ENCODE measurements around the gene FCHO2. TPM values are rescaled to one million over a fixed set of nuclear protein-coding genes. Genes with fewer than 3 reads are reported as not detected.
"Not testable (repeated sequence)": the region's sequence is repeated elsewhere in the genome, so short reads cannot be mapped to it uniquely, and the experiment has no call there.

FCHO2 gene
- total and polyA plus RNA-seq, 4 donors: 13.1 to 57.5 (median 31.2) TPM

- not testable (repeated sequence) for H3K4me3 ChIP-seq (ENCODE audit: low read length in 2 of 2); DNase-seq; H3K9me3 ChIP-seq (ENCODE audit: control insufficient read depth, low read length); H3K4me1 ChIP-seq (ENCODE audit: control insufficient read depth in 1 of 2, insufficient read depth in 2 of 2, low read length in 2 of 2); ATAC-seq (ENCODE audit: low FRiP score); H3K36me3 ChIP-seq (ENCODE audit: control insufficient read depth in 1 of 2, insufficient read depth in 2 of 2, low read length in 1 of 2); H3K27me3 ChIP-seq (ENCODE audit: control insufficient read depth in 1 of 2, insufficient read depth in 2 of 2, low read length in 1 of 2); H3K27ac ChIP-seq (ENCODE audit: low read depth in 1 of 2, low read length in 2 of 2)
- 98% methylated on average over 9 of the region's 9 CpGs for WGBS, 2 donors
- intact Hi-C loops (cut with DNase I): loop anchor here in 1 of 2 donors (10.0 kb wide), 1 partner anchor 57 kb away; the partner anchor contains the start of gene FCHO2
Measured at GRCh38 chr5:73011612-73012011, 55.8 kb downstream of the FCHO2 start.

DNA sequence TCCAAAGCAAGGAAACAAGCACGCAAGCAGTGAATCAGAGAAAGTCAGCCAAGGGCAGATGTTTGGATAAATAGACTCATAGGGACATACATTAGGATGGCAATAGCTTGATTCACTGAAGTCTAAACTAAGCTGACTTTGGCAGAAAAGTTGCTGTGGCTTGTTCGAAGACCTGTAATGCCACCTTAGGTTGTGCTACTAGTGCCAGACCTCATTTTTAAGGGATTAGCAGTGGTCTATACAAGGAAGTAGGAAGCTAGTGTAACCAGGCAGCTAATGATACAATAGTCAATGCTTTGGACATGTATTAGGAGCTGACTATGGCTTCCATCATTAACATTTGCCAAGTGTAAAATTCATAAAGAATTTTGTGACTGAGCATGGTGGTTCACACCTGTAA, 63.1 kb downstream of the FCHO2 start:
- 96 to 99% methylated on average over 2 of the region's 2 CpGs for WGBS, 2 donors
- Histone ChIP-seq H3K27me3 (ENCODE audit: control insufficient read depth in 1 of 2, insufficient read depth in 2 of 2, low read length in 1 of 2) (no peaks in the 10 kb centered on the region), H3K4me3 (ENCODE audit: low read length in 2 of 2) (no peak overlapping the region), H3K4me1 (ENCODE audit: control insufficient read depth in 1 of 2, insufficient read depth in 2 of 2, low read length in 2 of 2) (peaks cover 0 to 4% of the 10 kb centered on the region in 2 donors), H3K9me3 (ENCODE audit: control insufficient read depth, low read length) (no peaks in the 10 kb centered on the region), H3K36me3 (ENCODE audit: control insufficient read depth in 1 of 2, insufficient read depth in 2 of 2, low read length in 1 of 2) (peaks cover 0 to 4% of the 10 kb centered on the region in 2 donors), H3K27ac (ENCODE audit: low read depth in 1 of 2, low read length in 2 of 2) (no peak overlapping the region)
- ATAC-seq (ENCODE audit: low FRiP score) (no peak), DNase-seq (no peak)
- intact Hi-C loops (cut with DNase I): loop anchor here in 1 of 2 donors (10.0 kb wide), 1 partner anchor 64 kb away; the partner anchor contains the start of gene FCHO2

DNA sequence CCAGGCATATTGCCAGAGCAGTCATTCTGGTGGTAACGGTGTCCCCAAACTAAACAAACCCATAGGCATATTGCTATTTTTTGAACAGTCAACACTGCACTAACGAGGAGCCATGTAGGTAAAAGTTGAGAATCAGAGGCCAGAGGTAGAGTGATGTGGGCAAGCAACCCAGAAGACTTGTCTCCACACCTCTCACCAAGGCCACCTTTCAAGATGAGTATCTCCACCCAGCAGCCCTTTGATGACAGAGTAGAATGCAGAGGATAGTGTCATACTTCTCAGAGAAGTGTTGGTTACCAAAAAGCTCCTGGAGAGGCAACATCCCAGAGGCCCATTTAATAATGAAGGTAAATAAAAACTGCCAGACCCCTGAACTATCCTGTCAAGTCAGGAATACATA, 63.9 kb downstream of the FCHO2 start:
- Histone ChIP-seq H3K27ac (ENCODE audit: low read depth in 1 of 2, low read length in 2 of 2) (no peak overlapping the region), H3K4me1 (ENCODE audit: control insufficient read depth in 1 of 2, insufficient read depth in 2 of 2, low read length in 2 of 2) (peaks cover 0 to 4% of the 10 kb centered on the region in 2 donors), H3K36me3 (ENCODE audit: control insufficient read depth in 1 of 2, insufficient read depth in 2 of 2, low read length in 1 of 2) (peaks cover 0 to 4% of the 10 kb centered on the region in 2 donors), H3K27me3 (ENCODE audit: control insufficient read depth in 1 of 2, insufficient read depth in 2 of 2, low read length in 1 of 2) (no peaks in the 10 kb centered on the region), H3K4me3 (ENCODE audit: low read length in 2 of 2) (no peak overlapping the region), H3K9me3 (ENCODE audit: control insufficient read depth, low read length) (no peaks in the 10 kb centered on the region)
- intact Hi-C loops (cut with DNase I): loop anchor here in 1 of 2 donors (10.0 kb wide), 1 partner anchor 65 kb away; the partner anchor contains the start of gene FCHO2
- no peak for DNase-seq
- 82 to 89% methylated on average over 2 of the region's 2 CpGs for WGBS, 2 donors
- no peak for ATAC-seq (ENCODE audit: low FRiP score)

DNA sequence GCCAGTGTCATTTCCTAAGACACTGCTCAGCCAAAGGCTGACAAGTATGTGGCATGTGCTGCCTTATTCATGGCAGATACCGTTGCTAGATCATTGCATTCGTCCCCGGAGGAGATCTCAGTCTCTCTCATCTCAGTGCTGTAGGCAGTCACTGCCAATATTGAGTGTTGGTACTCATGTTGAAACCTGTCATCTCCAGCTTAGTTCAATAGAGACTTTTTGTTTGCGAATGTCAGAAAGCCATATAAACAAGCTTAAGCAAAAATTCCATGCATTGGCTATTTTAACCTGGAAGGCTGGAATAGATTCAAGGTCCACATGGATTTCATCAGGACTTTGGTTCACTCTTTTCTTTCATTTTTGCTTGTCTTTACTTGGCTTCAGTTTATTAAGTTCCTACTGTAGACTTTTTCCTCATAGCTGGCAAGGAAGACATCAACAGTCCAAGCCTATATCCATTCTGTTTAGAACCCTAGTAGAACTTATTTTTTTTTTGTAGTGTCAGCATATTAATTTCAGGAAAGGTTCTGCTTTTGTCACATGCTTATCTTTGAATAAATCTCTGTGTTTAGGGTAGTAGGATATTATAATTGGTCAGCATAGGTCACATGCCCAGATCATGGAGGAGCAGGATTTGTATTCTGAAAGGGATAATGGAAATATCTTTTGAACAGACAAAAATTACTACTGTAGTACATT, 66.8 kb downstream of the FCHO2 start:
- WGBS, 2 donors: 17 to 19% methylated on average over 4 of the region's 4 CpGs
- peaks cover 0 to 4% of the 10 kb centered on the region in 2 donors for H3K36me3 ChIP-seq (ENCODE audit: control insufficient read depth in 1 of 2, insufficient read depth in 2 of 2, low read length in 1 of 2)
- H3K27ac ChIP-seq (ENCODE audit: low read depth in 1 of 2, low read length in 2 of 2): peak overlapping the region; percentile 14 to 84
- H3K27me3 ChIP-seq (ENCODE audit: control insufficient read depth in 1 of 2, insufficient read depth in 2 of 2, low read length in 1 of 2): no peaks in the 10 kb centered on the region
- ATAC-seq (ENCODE audit: low FRiP score) (no peak), DNase-seq (no peak)
- H3K4me1 ChIP-seq (ENCODE audit: control insufficient read depth in 1 of 2, insufficient read depth in 2 of 2, low read length in 2 of 2): peaks cover 0 to 4% of the 10 kb centered on the region in 2 donors
- H3K9me3 ChIP-seq (ENCODE audit: control insufficient read depth, low read length): no peaks in the 10 kb centered on the region
- intact Hi-C loops (cut with DNase I): no loop called here
- H3K4me3 ChIP-seq (ENCODE audit: low read length in 2 of 2): no peak overlapping the region

GRCh38 chr5:73024946-73025544, 69.2 kb downstream of the FCHO2 start:
- intact Hi-C loops (cut with DNase I); H3K27ac ChIP-seq (ENCODE audit: low read depth in 1 of 2, low read length in 2 of 2); H3K27me3 ChIP-seq (ENCODE audit: control insufficient read depth in 1 of 2, insufficient read depth in 2 of 2, low read length in 1 of 2); ATAC-seq (ENCODE audit: low FRiP score); H3K36me3 ChIP-seq (ENCODE audit: control insufficient read depth in 1 of 2, insufficient read depth in 2 of 2, low read length in 1 of 2); DNase-seq; H3K4me3 ChIP-seq (ENCODE audit: low read length in 2 of 2); H3K9me3 ChIP-seq (ENCODE audit: control insufficient read depth, low read length); H3K4me1 ChIP-seq (ENCODE audit: control insufficient read depth in 1 of 2, insufficient read depth in 2 of 2, low read length in 2 of 2): not testable (repeated sequence)
- 95 to 97% methylated on average over 9 of the region's 9 CpGs for WGBS, 2 donors

DNA sequence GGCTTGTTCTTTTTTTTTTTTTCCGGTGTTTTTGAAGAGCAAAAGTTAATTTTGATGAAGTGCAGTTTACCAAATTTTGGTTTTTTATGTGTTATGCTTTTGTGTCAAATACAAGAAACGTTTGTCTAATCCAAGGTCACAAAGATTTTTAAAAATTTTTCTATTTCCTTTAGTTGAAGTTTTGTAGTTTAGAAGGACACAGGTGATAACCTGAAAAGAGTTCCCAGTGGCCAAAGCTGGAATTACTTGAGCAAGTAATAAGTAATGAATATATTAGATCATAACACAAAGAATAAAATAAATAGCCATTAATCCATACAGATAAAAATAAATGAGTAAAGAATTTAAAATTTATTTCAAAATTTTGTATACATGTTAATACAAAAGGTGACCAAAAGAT, 71.5 kb downstream of the FCHO2 start:
- intact Hi-C loops (cut with DNase I): no loop called here
- ATAC-seq (ENCODE audit: low FRiP score) (no peak), DNase-seq (no peak)
- Histone ChIP-seq H3K36me3 (ENCODE audit: control insufficient read depth in 1 of 2, insufficient read depth in 2 of 2, low read length in 1 of 2) (no peaks in the 10 kb centered on the region), H3K9me3 (ENCODE audit: control insufficient read depth, low read length) (no peaks in the 10 kb centered on the region), H3K4me1 (ENCODE audit: control insufficient read depth in 1 of 2, insufficient read depth in 2 of 2, low read length in 2 of 2) (peaks cover 0 to under 1% of the 10 kb centered on the region in 2 donors), H3K27me3 (ENCODE audit: control insufficient read depth in 1 of 2, insufficient read depth in 2 of 2, low read length in 1 of 2) (no peaks in the 10 kb centered on the region), H3K27ac (ENCODE audit: low read depth in 1 of 2, low read length in 2 of 2) (no peak overlapping the region), H3K4me3 (ENCODE audit: low read length in 2 of 2) (no peak overlapping the region)
- 87 to 89% methylated on average over 2 of the region's 2 CpGs for WGBS, 2 donors

DNA sequence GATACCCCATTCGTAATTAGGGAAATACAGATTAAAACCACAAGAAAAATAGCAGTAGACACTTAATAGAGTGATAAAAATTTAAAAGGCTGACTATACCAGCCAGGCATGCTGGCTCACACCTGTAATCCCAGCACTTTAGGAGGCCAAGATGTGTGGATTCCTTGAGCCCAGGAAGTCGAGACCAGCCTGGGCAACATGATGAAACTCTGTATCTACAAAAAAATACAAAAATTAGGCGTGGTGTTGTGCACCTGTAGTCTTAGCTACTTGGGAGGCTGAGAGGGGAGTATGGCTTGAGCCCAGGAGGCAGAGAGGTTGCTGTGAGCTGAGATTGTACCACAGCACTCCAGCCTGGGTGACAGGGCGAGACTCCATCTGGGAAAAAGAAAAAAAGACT, 72.0 kb downstream of the FCHO2 start:
- H3K27ac ChIP-seq (ENCODE audit: low read depth in 1 of 2, low read length in 2 of 2): no peak overlapping the region
- no peaks in the 10 kb centered on the region for H3K27me3 ChIP-seq (ENCODE audit: control insufficient read depth in 1 of 2, insufficient read depth in 2 of 2, low read length in 1 of 2)
- H3K9me3 ChIP-seq (ENCODE audit: control insufficient read depth, low read length): no peaks in the 10 kb centered on the region
- intact Hi-C loops (cut with DNase I): no loop called here
- no peaks in the 10 kb centered on the region for H3K36me3 ChIP-seq (ENCODE audit: control insufficient read depth in 1 of 2, insufficient read depth in 2 of 2, low read length in 1 of 2)
- DNase-seq (no peak), ATAC-seq (ENCODE audit: low FRiP score) (no peak)
- 95% methylated on average over 4 of the region's 4 CpGs for WGBS, 2 donors
- H3K4me3 ChIP-seq (ENCODE audit: low read length in 2 of 2): no peak overlapping the region
- H3K4me1 ChIP-seq (ENCODE audit: control insufficient read depth in 1 of 2, insufficient read depth in 2 of 2, low read length in 2 of 2): no peaks in the 10 kb centered on the region

GRCh38 chr5:73028991-73029595, 73.3 kb downstream of the FCHO2 start:
- intact Hi-C loops (cut with DNase I): no loop called here
- DNase-seq: no peak
- Histone ChIP-seq H3K36me3 (ENCODE audit: control insufficient read depth in 1 of 2, insufficient read depth in 2 of 2, low read length in 1 of 2) (no peaks in the 10 kb centered on the region), H3K9me3 (ENCODE audit: control insufficient read depth, low read length) (no peaks in the 10 kb centered on the region), H3K27me3 (ENCODE audit: control insufficient read depth in 1 of 2, insufficient read depth in 2 of 2, low read length in 1 of 2) (no peaks in the 10 kb centered on the region), H3K4me1 (ENCODE audit: control insufficient read depth in 1 of 2, insufficient read depth in 2 of 2, low read length in 2 of 2) (no peaks in the 10 kb centered on the region), H3K4me3 (ENCODE audit: low read length in 2 of 2) (no peak overlapping the region), H3K27ac (ENCODE audit: low read depth in 1 of 2, low read length in 2 of 2) (no peak overlapping the region)
- 30 to 45% methylated on average over 1 of the region's 1 CpG for WGBS, 2 donors
- ATAC-seq (ENCODE audit: low FRiP score): no peak

All from aorta (tissue), 5 donors.